ENCODE results near the gene IGFL3.
"Not testable (repeated sequence)": the region's sequence is repeated elsewhere in the genome, so short reads cannot be mapped to it uniquely, and the experiment has no call there.

Gene IGFL3

GRCh38 chr19:46124638-46125115, at the start of gene IGFL3:
TSS of gene IGFL3 (minus strand) at chr19:46124688. CDS start at chr19:46124649, 39 bp downstream.
- no peak for FAIRE-seq

- FAIRE-seq: no peak
Observed at GRCh38 chr19:46173886-46174480, 49.5 kb upstream of the IGFL3 start.

- FAIRE-seq: no peak
Observed at GRCh38 chr19:46162731-46163130, 38.2 kb upstream of the IGFL3 start.

DNA sequence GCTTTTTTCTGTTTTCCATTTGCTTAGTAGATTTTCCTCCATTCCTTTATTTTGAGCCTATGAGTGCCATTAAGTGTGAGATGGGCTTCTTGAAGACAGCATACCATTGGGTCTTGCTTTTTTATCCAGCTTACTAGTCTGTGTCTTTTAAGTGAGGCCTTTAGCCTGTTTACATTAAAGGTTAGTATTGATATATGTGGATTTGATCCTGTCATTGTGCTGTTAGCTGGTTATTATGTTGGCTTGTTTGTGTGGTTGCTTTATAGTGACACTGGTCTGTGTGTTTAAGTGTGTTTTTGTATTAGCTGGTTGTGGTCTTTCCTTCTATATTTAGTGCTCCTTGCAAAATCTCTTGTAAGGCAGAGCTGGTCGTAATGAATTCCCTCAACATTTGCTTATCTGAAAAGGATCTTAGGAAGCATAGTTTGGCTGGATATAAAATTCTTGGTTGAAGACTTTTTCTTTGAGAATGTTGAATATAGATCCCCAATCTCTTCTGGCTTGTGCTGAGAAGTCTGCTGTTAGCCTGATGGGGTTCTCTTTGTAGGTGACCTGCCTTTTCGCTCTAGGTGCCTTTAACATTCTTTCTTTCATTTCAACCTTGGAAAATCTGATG, 37.3 kb upstream of the IGFL3 start:
- FAIRE-seq: not testable (repeated sequence)

DNA sequence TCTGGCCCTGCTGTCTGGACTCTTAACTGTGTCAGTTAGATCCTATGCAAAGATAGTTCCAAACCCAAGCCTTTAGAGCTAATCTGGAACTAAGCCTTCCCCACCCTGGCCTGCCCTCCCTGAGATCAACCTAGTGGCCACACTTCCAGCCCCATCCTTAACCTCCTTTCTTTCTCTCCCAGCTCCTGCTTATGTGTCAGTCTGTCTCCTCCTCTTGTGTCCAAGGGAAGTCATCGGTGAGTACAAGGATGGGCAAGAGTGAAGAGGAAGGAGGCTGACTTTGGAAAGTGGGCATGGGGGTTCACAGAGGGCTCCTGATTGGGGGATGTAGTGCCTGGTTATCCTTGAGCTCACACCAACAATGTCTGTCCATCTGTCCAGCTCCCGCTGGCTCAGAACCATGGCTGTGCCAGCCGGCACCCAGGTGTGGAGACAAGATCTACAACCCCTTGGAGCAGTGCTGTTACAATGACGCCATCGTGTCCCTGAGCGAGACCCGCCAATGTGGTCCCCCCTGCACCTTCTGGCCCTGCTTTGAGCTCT, 35.8 kb upstream of the IGFL3 start:
- no peak for FAIRE-seq

- FAIRE-seq: no peak
Observed at GRCh38 chr19:46159418-46160232, 35.1 kb upstream of the IGFL3 start.

DNA sequence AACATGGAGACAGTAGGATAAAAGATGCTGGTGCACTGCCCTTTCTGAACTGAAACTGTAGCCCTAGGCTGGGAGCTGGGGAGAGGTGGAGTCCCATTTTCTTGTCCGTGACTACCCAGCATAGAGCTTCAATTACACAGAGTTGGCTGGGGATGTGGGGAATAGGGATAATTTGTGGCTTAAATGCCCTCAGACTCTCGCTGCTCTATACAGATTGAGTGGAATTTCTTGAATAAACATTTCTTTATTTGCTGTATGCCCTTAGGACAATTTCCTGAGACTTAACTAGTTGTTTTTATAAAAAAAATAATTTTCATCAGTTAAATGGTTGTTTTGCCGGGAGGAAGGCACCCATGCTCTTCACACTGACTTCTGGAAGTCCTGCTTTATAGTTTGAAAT, 30.7 kb upstream of the IGFL3 start:
- no peak for FAIRE-seq

GRCh38 chr19:46150606-46151005, 26.1 kb upstream of the IGFL3 start:
- no peak for FAIRE-seq

GRCh38 chr19:46147791-46148288, 23.4 kb upstream of the IGFL3 start, which contains the start of gene IGFL2:
TSS of gene IGFL2 (plus strand) at chr19:46148238. CDS start at chr19:46148279, 41 bp downstream.
- FAIRE-seq: no peak

DNA sequence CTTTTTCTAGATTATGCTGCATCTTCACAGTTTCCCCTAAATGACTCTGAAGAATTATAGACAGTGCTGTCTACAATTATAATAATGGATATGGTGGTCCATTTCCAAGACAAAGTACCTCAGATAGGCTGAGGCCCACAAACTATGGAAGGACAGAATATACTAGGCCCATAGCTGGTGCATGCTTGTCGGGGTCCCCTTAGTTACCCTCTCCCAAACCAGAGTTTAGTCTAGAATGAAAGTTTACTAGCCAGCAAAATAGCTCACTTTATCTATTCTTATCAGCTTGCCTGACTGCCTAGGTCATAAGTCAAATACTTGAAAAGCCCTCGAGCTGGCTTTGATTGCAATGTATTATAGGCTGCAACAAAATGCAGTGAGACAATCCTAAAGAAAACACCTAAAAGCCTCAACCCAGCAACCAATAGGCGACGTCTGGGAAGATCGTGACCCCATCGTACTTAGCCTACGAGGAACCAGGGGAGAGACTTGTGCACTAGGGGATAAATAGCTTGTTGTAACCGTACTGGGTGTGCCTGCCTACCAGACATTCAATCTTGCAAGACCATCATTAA, 22.8 kb upstream of the IGFL3 start:
- FAIRE-seq: no peak

DNA sequence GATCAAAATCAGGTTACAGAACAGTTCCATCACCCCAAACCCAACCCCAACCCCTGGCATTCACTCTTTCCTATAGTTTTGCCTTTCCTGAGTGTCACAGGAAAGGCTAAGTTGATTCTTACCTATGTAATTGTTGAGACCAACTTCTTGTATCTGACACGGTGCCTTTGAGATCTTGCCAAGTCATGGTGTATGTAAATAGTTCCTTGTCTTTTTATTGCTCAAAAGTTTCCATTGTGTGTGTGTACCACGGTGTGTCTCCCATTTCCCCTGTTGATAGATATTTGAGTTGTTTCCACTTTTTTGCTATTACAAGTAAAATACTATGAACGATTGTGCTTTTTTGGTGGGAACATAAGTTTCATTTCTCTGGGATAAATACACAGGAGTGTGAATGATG, 20.3 kb upstream of the IGFL3 start:
- FAIRE-seq: no peak

DNA sequence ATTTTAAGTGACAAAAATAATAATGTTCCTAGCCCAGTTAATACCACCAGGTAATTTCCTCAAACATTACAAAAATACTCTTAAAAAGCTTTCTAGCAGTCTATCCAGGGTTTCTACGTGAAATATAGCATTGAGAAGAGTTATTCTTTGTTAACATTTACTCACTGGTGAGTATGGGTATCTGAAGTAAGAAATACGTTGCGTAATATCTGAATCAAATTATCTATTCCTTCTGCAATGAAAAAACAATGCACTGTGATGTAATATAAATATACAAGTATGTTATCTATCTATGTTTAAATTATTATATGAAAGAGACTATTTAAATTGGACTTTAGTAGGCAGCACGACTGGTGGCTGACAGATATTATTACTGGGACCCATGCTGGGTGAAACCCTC, 17.8 kb upstream of the IGFL3 start:
- FAIRE-seq: no peak

DNA sequence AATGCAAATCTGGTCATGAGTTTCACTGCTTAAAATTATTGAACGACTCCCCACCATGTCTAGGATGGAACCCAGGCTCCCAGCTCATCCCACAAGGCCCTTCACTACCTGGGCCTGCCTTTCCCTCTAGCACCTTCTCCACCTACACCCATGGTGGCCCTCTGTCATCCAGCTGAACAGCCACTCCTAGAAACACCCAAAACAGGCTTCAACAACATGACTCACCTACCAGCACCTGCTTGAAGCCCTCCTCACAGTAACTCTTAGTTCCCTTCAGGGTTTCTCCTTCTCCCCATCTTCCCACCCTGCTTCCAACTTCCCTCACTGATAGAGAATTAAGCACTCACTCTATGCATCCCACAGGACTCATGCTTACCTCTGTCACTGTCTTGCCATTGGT, 16.9 kb upstream of the IGFL3 start:
- no peak for FAIRE-seq

DNA sequence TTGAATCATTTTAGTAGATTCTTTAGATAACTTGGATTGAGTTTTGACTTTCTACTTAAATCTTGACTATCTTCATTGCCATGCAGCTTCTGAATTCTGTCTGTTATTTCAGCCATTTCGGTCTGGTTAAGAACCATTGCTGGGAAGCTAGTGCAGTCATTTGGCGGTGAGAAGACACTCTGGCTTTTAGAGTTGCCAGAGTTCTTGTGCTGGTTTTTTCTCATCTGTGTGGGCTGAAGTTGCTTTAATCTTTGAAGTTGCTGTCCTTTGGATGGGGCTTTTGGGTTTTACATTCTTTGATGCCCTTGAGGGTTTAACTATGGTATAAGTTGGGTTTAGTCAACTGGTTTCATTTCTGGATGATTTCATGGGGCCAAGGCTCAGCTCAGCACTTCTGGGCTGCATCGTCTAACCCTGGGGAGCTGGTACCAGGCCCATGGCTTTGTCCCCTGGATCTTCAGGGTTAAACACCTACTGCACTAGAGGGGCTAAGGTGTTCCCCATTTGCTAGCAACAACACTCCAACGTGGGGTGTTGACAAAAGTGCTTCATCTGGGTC, 13.5 kb upstream of the IGFL3 start:
- FAIRE-seq: no peak

DNA sequence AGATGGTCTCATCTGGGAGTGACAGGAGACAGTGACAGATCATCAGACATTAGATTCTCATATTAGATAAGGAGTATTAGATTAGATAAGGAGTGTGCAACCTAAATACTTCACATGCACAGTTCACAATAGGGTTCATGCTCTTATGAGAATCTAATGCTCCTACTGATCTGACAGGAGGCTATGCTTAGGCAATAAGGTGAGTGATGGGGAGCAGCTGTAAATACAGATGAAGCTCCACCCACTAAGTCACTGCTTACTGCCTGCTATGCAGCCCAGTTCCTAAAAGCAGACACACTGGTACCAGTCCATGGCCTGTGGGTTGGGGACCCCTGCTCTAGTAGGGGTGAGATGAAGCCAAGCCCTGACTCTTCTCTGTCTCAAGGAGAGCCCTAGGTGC, 10.0 kb upstream of the IGFL3 start:
- FAIRE-seq: no peak

DNA sequence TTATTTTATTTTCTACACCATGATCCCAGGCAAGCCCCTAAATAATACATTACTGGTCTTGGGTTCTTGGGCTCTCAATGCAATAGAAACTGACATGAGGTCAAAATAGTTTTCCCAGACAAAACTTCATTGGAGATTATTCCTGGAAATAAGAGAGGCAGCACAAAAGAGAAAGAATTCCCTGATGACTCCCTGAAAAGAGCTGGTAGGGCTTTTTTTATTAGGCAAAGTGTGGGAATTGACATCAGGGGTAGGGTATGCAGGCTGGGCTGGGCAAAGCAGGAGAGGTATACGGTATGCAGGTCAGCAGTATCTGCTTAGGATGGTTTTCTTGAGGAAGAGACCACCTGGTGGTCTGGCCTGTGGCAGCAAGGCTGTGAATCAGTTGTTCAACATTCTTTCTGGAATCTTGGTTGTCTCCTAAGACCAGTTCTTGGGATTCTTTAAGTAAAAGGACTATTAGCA, 9.3 kb upstream of the IGFL3 start:
- no peak for FAIRE-seq

- no peak for FAIRE-seq
Observed at GRCh38 chr19:46133101-46133627, 8.7 kb upstream of the IGFL3 start.

- no peak for FAIRE-seq
Observed at GRCh38 chr19:46132508-46133100, 8.1 kb upstream of the IGFL3 start.

GRCh38 chr19:46131485-46132143, 7.1 kb upstream of the IGFL3 start:
- peak; percentile 76 for FAIRE-seq

DNA sequence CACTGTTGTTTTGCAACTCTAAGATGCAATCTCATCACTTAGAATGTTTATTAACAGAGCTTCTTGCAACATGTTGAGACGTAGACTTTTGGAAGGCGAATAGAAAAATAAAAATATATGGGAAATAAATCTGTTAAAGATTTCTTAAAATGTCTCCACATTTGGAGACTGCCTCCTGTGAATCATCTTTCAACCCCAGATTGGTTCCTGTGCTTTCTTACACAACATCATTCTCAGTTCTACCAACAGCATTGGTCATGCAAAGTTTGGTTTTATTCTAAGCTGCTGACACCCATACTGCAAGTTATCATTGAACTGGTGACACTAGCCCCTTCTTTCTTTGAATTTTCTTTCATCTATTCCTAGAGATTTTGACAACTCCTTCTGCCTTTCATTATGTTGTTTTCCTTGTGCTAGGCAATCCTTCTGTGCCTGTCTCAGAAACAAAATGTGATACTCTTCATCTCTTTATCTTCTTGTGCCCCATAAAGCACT, 1.6 kb upstream of the IGFL3 start:
- FAIRE-seq: no peak

DNA sequence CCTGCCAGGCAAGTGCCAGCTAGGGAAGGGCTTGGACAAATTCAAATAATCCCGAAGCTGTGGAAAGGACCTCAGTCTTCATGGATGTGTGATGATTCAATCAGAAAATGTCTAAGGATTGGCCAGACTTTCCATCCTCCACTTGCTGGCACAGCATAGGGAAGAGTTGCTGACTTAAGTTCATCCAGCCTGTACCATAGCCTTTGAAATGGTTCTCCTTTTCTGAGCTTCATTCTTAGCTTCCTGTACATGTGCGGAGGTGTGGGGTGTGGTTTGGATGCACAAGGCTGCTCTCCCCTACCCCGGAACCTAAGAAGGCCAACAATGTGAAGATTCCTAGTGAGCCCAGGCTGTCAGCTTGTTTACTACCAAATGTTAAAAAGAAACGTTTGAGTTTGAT, 959 bp upstream of the IGFL3 start:
- no peak for FAIRE-seq
